IPS-11a (cell line): Measurements from ENCODE around the gene ZNF467.

Experiments used
- H3K4me3 ChIP-seq: one replicate; pipeline ENCODE4 v1.5.1; 2013; ENCODE audit warnings: low read depth, low read length, control low read depth

ZNF467 gene

GRCh38 chr7:149716007-149716931 is 57.1 kb downstream of the ZNF467 start:
- no peak overlapping the region for H3K4me3 ChIP-seq

- peak overlapping the region; percentile 78 for H3K4me3 ChIP-seq
Observed at GRCh38 chr7:149715476-149715875, 57.9 kb downstream of the ZNF467 start.

DNA sequence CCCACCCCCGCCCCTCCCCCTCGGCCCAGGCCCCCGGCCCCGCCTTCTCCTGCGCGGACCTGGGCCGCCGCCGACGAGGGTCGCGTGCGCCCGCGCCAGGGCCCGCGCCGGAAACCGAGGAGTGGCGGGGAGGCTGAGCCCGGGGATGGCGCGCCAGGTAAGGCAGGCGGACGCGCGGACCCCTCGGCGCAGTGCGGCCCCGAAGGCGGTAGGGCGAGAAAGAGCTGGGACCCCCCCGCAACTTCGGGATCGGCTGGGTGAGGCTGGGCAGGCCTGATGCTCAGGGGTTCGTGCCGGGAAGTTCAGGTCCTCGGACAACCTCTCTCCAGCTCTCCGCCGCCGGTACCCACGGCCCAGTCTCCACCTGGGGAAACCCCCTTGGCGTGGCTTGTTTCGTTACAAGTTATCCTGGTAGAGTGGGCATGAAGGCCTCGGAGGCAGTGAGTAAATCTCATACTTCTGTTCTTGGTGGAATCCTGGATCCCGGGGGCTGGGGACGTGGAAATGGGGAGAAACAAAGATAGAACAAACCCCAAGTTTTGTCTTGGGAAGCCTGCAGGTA is 58.4 kb downstream of the ZNF467 start:
- H3K4me3 ChIP-seq: peak overlapping the region; percentile 78
